OCI-LY1 (cell line): ENCODE measurements around the gene CD74.

Experiments
- H2AFZ ChIP-seq: fragments of 200-600 bp; sonication (generic), shearing (Covaris generic); 2 replicates; pipeline ENCODE4 v1.6.0; 2014; ENCODE audit warnings: antibody characterized with exemption, mild to moderate bottlenecking, low read length
- H3F3A ChIP-seq: fragments of 200-600 bp; sonication (generic), shearing (Covaris generic); 2 replicates; pipeline ENCODE4 v1.6.0; 2014; ENCODE audit warnings: mild to moderate bottlenecking, antibody characterized with exemption, low read length, moderate library complexity; ENCODE audit not compliant: insufficient read depth
- H3K27ac ChIP-seq: fragments of 200-600 bp; sonication (generic); 2 replicates; pipeline ENCODE4 v1.5.1; 2014; ENCODE audit warnings: low read length, mixed run types, mild to moderate bottlenecking, low read depth; ENCODE audit not compliant: poor library complexity, severe bottlenecking
- H3K27me3 ChIP-seq: fragments of 200-600 bp; sonication (generic); 2 replicates; pipeline ENCODE4 v1.6.0; 2014; ENCODE audit warnings: antibody characterized with exemption, mild to moderate bottlenecking, low read length, moderate library complexity; ENCODE audit not compliant: insufficient read depth
- H3K36me3 ChIP-seq: fragments of 200-600 bp; sonication (generic); 2 replicates; pipeline ENCODE4 v1.6.1; 2014; ENCODE audit warnings: mild to moderate bottlenecking, antibody characterized with exemption, low read length, moderate library complexity, mixed read lengths; ENCODE audit not compliant: insufficient read depth
- H3K4me1 ChIP-seq: fragments of 200-600 bp; sonication (generic); 2 replicates; pipeline ENCODE4 v1.5.1; 2014; ENCODE audit warnings: mild to moderate bottlenecking, low read length, moderate library complexity; ENCODE audit not compliant: insufficient read depth, severe bottlenecking
- H3K4me2 ChIP-seq: fragments of 200-600 bp; sonication (generic), shearing (Covaris generic); 2 replicates; pipeline ENCODE4 v1.6.1; 2014; ENCODE audit warnings: low read length
- H3K4me3 ChIP-seq: fragments of 200-600 bp; sonication (generic); 2 replicates; pipeline ENCODE4 v1.5.1; 2014; ENCODE audit warnings: low read length, low read depth, mild to moderate bottlenecking, mixed read lengths; ENCODE audit not compliant: poor library complexity, severe bottlenecking
- H3K79me2 ChIP-seq: fragments of 200-600 bp; shearing (Covaris generic); 2 replicates; pipeline ENCODE4 v1.6.1; 2016; ENCODE audit warnings: mixed run types, low read length, mixed read lengths; ENCODE audit not compliant: insufficient read depth
- H3K9ac ChIP-seq: fragments of 200-600 bp; sonication (generic), shearing (Covaris generic); 2 replicates; pipeline ENCODE4 v1.6.1; 2014; ENCODE audit warnings: mild to moderate bottlenecking, low read length, mixed read lengths
- H3K9me2 ChIP-seq: fragments of 200-600 bp; sonication (generic), shearing (Covaris generic); 2 replicates; pipeline ENCODE4 v1.6.1; 2014; ENCODE audit warnings: low read depth, mild to moderate bottlenecking, low read length, mixed read lengths
- H3K9me3 ChIP-seq: fragments of 200-600 bp; shearing (Covaris generic); 2 replicates; pipeline ENCODE4 v1.6.1; 2014; ENCODE audit warnings: low read length, mixed read lengths
- H4K20me1 ChIP-seq: fragments of 200-600 bp; sonication (generic), shearing (Covaris generic); 2 replicates; pipeline ENCODE4 v1.6.0; 2016; ENCODE audit warnings: mild to moderate bottlenecking, low read length; ENCODE audit not compliant: insufficient read depth
- EZH2 ChIP-seq: fragments of 200-600 bp; sonication (generic), shearing (Covaris generic); IDR thresholded peaks from 2 replicates; pipeline ENCODE4 v1.8.0; 2017; ENCODE audit warnings: borderline replicate concordance, mixed run types, mild to moderate bottlenecking, antibody characterized with exemption, low read length, moderate library complexity, mixed read lengths
- TF ChIP-seq, protein P1 (sequence below): fragments of 200-600 bp; sonication (generic), shearing (Covaris generic); IDR thresholded peaks from 2 replicates; pipeline ENCODE4 v1.5.1; 2017; ENCODE audit warnings: mild to moderate bottlenecking, antibody characterized with exemption, low read length, moderate library complexity, mixed read lengths

The CD74 gene

GRCh38 chr5:150406103-150406722 lies 6.5 kb downstream of the CD74 start:
- no peak overlapping the region for H3K27ac ChIP-seq
- H2AFZ ChIP-seq, result no peak overlapping the region
- H3K36me3 ChIP-seq, result peaks cover 75% of the 10 kb centered on the region
- H3K4me2 ChIP-seq, result no peak overlapping the region
- no peaks in the 10 kb centered on the region for H3K9me3 ChIP-seq
- peaks cover 12% of the 10 kb centered on the region for H3F3A ChIP-seq
- H3K79me2 ChIP-seq, result peaks cover 1% of the 10 kb centered on the region; the same call in 1 of the 2 replicates
- no peaks in the 10 kb centered on the region for H3K9me2 ChIP-seq
- no peak overlapping the region for H3K4me3 ChIP-seq
- TF ChIP-seq EZH2, result no peak
- TF ChIP-seq, protein P1, sequence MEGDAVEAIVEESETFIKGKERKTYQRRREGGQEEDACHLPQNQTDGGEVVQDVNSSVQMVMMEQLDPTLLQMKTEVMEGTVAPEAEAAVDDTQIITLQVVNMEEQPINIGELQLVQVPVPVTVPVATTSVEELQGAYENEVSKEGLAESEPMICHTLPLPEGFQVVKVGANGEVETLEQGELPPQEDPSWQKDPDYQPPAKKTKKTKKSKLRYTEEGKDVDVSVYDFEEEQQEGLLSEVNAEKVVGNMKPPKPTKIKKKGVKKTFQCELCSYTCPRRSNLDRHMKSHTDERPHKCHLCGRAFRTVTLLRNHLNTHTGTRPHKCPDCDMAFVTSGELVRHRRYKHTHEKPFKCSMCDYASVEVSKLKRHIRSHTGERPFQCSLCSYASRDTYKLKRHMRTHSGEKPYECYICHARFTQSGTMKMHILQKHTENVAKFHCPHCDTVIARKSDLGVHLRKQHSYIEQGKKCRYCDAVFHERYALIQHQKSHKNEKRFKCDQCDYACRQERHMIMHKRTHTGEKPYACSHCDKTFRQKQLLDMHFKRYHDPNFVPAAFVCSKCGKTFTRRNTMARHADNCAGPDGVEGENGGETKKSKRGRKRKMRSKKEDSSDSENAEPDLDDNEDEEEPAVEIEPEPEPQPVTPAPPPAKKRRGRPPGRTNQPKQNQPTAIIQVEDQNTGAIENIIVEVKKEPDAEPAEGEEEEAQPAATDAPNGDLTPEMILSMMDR, result no peak
- peaks cover 45% of the 10 kb centered on the region for H3K4me1 ChIP-seq
- no peaks in the 10 kb centered on the region for H3K27me3 ChIP-seq
- H4K20me1 ChIP-seq, result no peaks in the 10 kb centered on the region
- no peak overlapping the region for H3K9ac ChIP-seq

GRCh38 chr5:150404941-150405816 lies 7.5 kb downstream of the CD74 start:
- no peak overlapping the region for H3K4me3 ChIP-seq

GRCh38 chr5:150404535-150404934 lies 8.2 kb downstream of the CD74 start:
- H3F3A ChIP-seq, result no peaks in the 10 kb centered on the region
- H3K9me2 ChIP-seq, result no peaks in the 10 kb centered on the region
- no peak overlapping the region for H3K4me3 ChIP-seq
- no peak overlapping the region for H3K4me2 ChIP-seq
- no peak overlapping the region for H3K27ac ChIP-seq
- H2AFZ ChIP-seq, result no peak overlapping the region
- no peaks in the 10 kb centered on the region for H4K20me1 ChIP-seq
- H3K9ac ChIP-seq, result no peak overlapping the region
- no peaks in the 10 kb centered on the region for H3K27me3 ChIP-seq
- no peaks in the 10 kb centered on the region for H3K9me3 ChIP-seq
- TF ChIP-seq, protein P1, result no peak
- no peaks in the 10 kb centered on the region for H3K79me2 ChIP-seq
- H3K36me3 ChIP-seq, result peaks cover 88% of the 10 kb centered on the region
- peaks cover 28% of the 10 kb centered on the region for H3K4me1 ChIP-seq

More at GRCh38 chr5:150404941-150405816, 7.5 kb downstream of the CD74 start:
- Histone ChIP-seq H3K9ac (no peak overlapping the region), H3K4me1 (peaks cover 35% of the 10 kb centered on the region), H3F3A (peaks cover 6% of the 10 kb centered on the region), H3K79me2 (no peaks in the 10 kb centered on the region), H3K4me2 (no peak overlapping the region), H2AFZ (no peak overlapping the region), H3K27me3 (no peaks in the 10 kb centered on the region), H4K20me1 (no peaks in the 10 kb centered on the region), H3K9me2 (no peaks in the 10 kb centered on the region), H3K9me3 (no peaks in the 10 kb centered on the region), H3K27ac (no peak overlapping the region), H3K36me3 (peaks cover 82% of the 10 kb centered on the region)
- no peak for TF ChIP-seq EZH2
- TF ChIP-seq, protein P1, result no peak
